NCI-H748 (cell line): ENCODE data around the gene ZSWIM6.

Experiments
- DNase-seq: peaks from one replicate; lab custom pipeline; 2025; ENCODE audit not compliant: unreplicated experiment; lab: John Stamatoyannopoulos, UW

Gene ZSWIM6

GRCh38 chr5:61586096-61587084, 254.3 kb downstream of the ZSWIM6 start:
- no peak for DNase-seq

- DNase-seq = no peak
Observed at GRCh38 chr5:61587125-61587524, 255.1 kb downstream of the ZSWIM6 start.

- no peak for DNase-seq
Observed at GRCh38 chr5:61588216-61588615, 256.2 kb downstream of the ZSWIM6 start.

- no peak for DNase-seq
Observed at GRCh38 chr5:61589946-61590345, 257.9 kb downstream of the ZSWIM6 start.

- no peak for DNase-seq
Observed at GRCh38 chr5:61590473-61590872, 258.4 kb downstream of the ZSWIM6 start.

GRCh38 chr5:61591859-61592258, 259.8 kb downstream of the ZSWIM6 start:
- no peak for DNase-seq

- no peak for DNase-seq
Observed at GRCh38 chr5:61595426-61595825, 263.4 kb downstream of the ZSWIM6 start.
